OCI-LY1 (cell line): ENCODE results near the gene EPHA5.

Experiments used
- H2AFZ ChIP-seq: fragments of 200-600 bp; sonication (generic), shearing (Covaris generic); 2 replicates; pipeline ENCODE4 v1.6.0; 2014; ENCODE audit warnings: antibody characterized with exemption, mild to moderate bottlenecking, low read length
- H3F3A ChIP-seq: fragments of 200-600 bp; sonication (generic), shearing (Covaris generic); 2 replicates; pipeline ENCODE4 v1.6.0; 2014; ENCODE audit warnings: mild to moderate bottlenecking, antibody characterized with exemption, low read length, moderate library complexity; ENCODE audit not compliant: insufficient read depth
- H3K27ac ChIP-seq: fragments of 200-600 bp; sonication (generic); 2 replicates; pipeline ENCODE4 v1.5.1; 2014; ENCODE audit warnings: low read length, mixed run types, mild to moderate bottlenecking, low read depth; ENCODE audit not compliant: poor library complexity, severe bottlenecking
- H3K27me3 ChIP-seq: fragments of 200-600 bp; sonication (generic); 2 replicates; pipeline ENCODE4 v1.6.0; 2014; ENCODE audit warnings: antibody characterized with exemption, mild to moderate bottlenecking, low read length, moderate library complexity; ENCODE audit not compliant: insufficient read depth
- H3K36me3 ChIP-seq: fragments of 200-600 bp; sonication (generic); 2 replicates; pipeline ENCODE4 v1.6.1; 2014; ENCODE audit warnings: mild to moderate bottlenecking, antibody characterized with exemption, low read length, moderate library complexity, mixed read lengths; ENCODE audit not compliant: insufficient read depth
- H3K4me1 ChIP-seq: fragments of 200-600 bp; sonication (generic); 2 replicates; pipeline ENCODE4 v1.5.1; 2014; ENCODE audit warnings: mild to moderate bottlenecking, low read length, moderate library complexity; ENCODE audit not compliant: insufficient read depth, severe bottlenecking
- H3K4me2 ChIP-seq: fragments of 200-600 bp; sonication (generic), shearing (Covaris generic); 2 replicates; pipeline ENCODE4 v1.6.1; 2014; ENCODE audit warnings: low read length
- H3K4me3 ChIP-seq: fragments of 200-600 bp; sonication (generic); 2 replicates; pipeline ENCODE4 v1.5.1; 2014; ENCODE audit warnings: low read length, low read depth, mild to moderate bottlenecking, mixed read lengths; ENCODE audit not compliant: poor library complexity, severe bottlenecking
- H3K79me2 ChIP-seq: fragments of 200-600 bp; shearing (Covaris generic); 2 replicates; pipeline ENCODE4 v1.6.1; 2016; ENCODE audit warnings: mixed run types, low read length, mixed read lengths; ENCODE audit not compliant: insufficient read depth
- H3K9ac ChIP-seq: fragments of 200-600 bp; sonication (generic), shearing (Covaris generic); 2 replicates; pipeline ENCODE4 v1.6.1; 2014; ENCODE audit warnings: mild to moderate bottlenecking, low read length, mixed read lengths
- H3K9me2 ChIP-seq: fragments of 200-600 bp; sonication (generic), shearing (Covaris generic); 2 replicates; pipeline ENCODE4 v1.6.1; 2014; ENCODE audit warnings: low read depth, mild to moderate bottlenecking, low read length, mixed read lengths
- H3K9me3 ChIP-seq: fragments of 200-600 bp; shearing (Covaris generic); 2 replicates; pipeline ENCODE4 v1.6.1; 2014; ENCODE audit warnings: low read length, mixed read lengths
- H4K20me1 ChIP-seq: fragments of 200-600 bp; sonication (generic), shearing (Covaris generic); 2 replicates; pipeline ENCODE4 v1.6.0; 2016; ENCODE audit warnings: mild to moderate bottlenecking, low read length; ENCODE audit not compliant: insufficient read depth
- CTCF ChIP-seq: fragments of 200-600 bp; sonication (generic), shearing (Covaris generic); IDR thresholded peaks from 2 replicates; pipeline ENCODE4 v1.5.1; 2017; ENCODE audit warnings: mild to moderate bottlenecking, antibody characterized with exemption, low read length, moderate library complexity, mixed read lengths
- EZH2 ChIP-seq: fragments of 200-600 bp; sonication (generic), shearing (Covaris generic); IDR thresholded peaks from 2 replicates; pipeline ENCODE4 v1.8.0; 2017; ENCODE audit warnings: borderline replicate concordance, mixed run types, mild to moderate bottlenecking, antibody characterized with exemption, low read length, moderate library complexity, mixed read lengths

Gene EPHA5

DNA sequence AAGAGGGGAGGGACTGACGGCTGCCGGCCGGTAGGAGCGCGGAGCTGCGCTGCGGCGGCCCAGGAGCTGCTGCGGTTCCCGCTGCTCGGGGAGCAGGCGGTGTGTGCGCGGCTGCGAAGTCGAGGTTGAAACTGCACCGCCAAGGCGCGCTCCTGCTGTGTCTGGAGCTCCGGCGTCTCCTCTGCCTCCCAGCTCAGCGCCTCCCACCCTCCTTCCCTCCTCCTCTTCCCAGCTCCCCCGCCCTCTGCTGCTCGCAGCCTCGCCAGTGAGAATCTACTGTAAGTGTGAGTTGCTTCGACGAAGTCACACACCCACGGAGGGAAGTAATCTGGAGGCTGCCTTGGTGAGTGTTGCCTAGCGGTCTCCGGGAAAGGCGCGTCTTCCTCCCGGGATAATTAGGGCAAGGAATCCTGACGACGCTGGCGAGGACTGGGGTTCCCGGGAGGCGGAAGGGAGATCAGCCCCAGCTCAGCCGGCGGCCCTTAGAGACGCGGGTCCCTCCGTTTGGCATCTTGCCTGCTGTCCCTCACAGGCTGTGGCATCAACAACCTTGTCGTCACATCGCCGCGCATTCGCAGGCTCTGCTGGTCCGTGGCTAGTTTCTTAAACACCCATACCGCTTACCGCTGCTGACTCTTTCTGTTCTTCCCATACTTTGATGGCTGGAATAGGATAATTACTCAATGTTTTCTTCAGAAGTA is at the start of gene EPHA5:
TSS of gene EPHA5 (minus strand) at position 159 of the 701 bp plus-strand sequence. CDS start 747 bp downstream, outside the sequence.
- Histone ChIP-seq H3K36me3 (no peaks in the 10 kb centered on the region), H3K9me3 (no peaks in the 10 kb centered on the region), H2AFZ (no peak within 1 kb of the TSS), H3K9ac (no peak within 1 kb of the TSS), H3K27me3 (no peaks in the 10 kb centered on the region), H4K20me1 (no peaks in the 10 kb centered on the region), H3F3A (no peaks in the 10 kb centered on the region), H3K4me2 (no peak within 1 kb of the TSS), H3K9me2 (no peaks in the 10 kb centered on the region), H3K4me3 (no peak within 1 kb of the TSS), H3K4me1 (no peaks in the 10 kb centered on the region), H3K27ac (no peak within 1 kb of the TSS), H3K79me2 (no peaks in the 10 kb centered on the region)
- TF ChIP-seq EZH2, result no peak
- no peak for TF ChIP-seq CTCF

- H3K9me3 ChIP-seq, result no peaks in the 10 kb centered on the region
- no peaks in the 10 kb centered on the region for H3K36me3 ChIP-seq
- no peak overlapping the region for H3K4me2 ChIP-seq
- H3K9ac ChIP-seq, result no peak overlapping the region
- H3K4me1 ChIP-seq, result no peaks in the 10 kb centered on the region
- H3K27ac ChIP-seq, result no peak overlapping the region
- TF ChIP-seq EZH2, result no peak
- no peak overlapping the region for H3K4me3 ChIP-seq
- no peaks in the 10 kb centered on the region for H3K27me3 ChIP-seq
- H3K79me2 ChIP-seq, result no peaks in the 10 kb centered on the region
- H4K20me1 ChIP-seq, result no peaks in the 10 kb centered on the region
- H3K9me2 ChIP-seq, result no peaks in the 10 kb centered on the region
- H3F3A ChIP-seq, result no peaks in the 10 kb centered on the region
- H2AFZ ChIP-seq, result no peak overlapping the region
Measured at GRCh38 chr4:65719635-65720034, 49.3 kb upstream of the EPHA5 start.

GRCh38 chr4:65698631-65699030 is 28.3 kb upstream of the EPHA5 start:
- TF ChIP-seq CTCF, result no peak
- TF ChIP-seq EZH2, result no peak
- Histone ChIP-seq H3F3A (no peaks in the 10 kb centered on the region), H2AFZ (no peak overlapping the region), H3K4me1 (no peaks in the 10 kb centered on the region), H3K27ac (no peak overlapping the region), H3K36me3 (no peaks in the 10 kb centered on the region), H3K9me3 (no peaks in the 10 kb centered on the region), H3K27me3 (no peaks in the 10 kb centered on the region), H3K4me2 (no peak overlapping the region), H3K9me2 (no peaks in the 10 kb centered on the region), H4K20me1 (no peaks in the 10 kb centered on the region), H3K9ac (no peak overlapping the region), H3K4me3 (no peak overlapping the region), H3K79me2 (no peaks in the 10 kb centered on the region)

- H3K4me2 ChIP-seq, result no peak overlapping the region
- H3K27ac ChIP-seq, result no peak overlapping the region
- no peaks in the 10 kb centered on the region for H3K27me3 ChIP-seq
- no peaks in the 10 kb centered on the region for H3K36me3 ChIP-seq
- H3K4me3 ChIP-seq, result no peak overlapping the region
- no peaks in the 10 kb centered on the region for H3F3A ChIP-seq
- H3K79me2 ChIP-seq, result no peaks in the 10 kb centered on the region
- no peaks in the 10 kb centered on the region for H4K20me1 ChIP-seq
- TF ChIP-seq CTCF, result no peak
- no peak for TF ChIP-seq EZH2
- H3K4me1 ChIP-seq, result no peaks in the 10 kb centered on the region
- H3K9me2 ChIP-seq, result no peaks in the 10 kb centered on the region
- no peak overlapping the region for H2AFZ ChIP-seq
- no peaks in the 10 kb centered on the region for H3K9me3 ChIP-seq
- H3K9ac ChIP-seq, result no peak overlapping the region
Measured at GRCh38 chr4:65696436-65696835, 26.1 kb upstream of the EPHA5 start.
